ENCODE data around the gene PSMB8.
A peak's percentile ranks its signal among the peaks of the same experiment; 100 is the strongest.
"Not testable (repeated sequence)": the region's sequence is repeated elsewhere in the genome, so short reads cannot be mapped to it uniquely, and the experiment has no call there.

Gene PSMB8

DNA sequence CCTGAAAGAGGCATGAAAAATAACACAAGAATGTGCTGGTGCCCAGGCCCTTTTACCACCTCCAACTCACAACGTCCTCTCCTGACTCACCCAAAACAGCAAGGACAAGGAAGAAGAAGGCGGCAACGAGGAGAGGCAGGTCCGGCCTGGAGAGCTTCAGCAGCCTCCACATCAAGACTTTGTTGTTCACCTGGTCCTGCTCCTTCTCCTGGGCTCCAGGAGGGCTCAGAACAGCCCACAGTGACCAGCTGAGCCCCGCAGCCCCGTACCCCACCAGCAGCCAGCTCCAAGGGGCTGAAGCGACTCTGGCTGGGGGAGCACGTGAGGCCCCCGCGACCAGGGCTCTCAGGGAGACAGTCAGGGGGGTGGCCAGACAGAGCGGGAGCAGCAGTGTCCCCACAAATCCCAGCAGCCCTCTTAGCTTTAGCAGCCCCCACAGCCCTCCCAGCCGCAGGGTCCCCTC, 6.2 kb downstream of the PSMB8 start:
- no peak for DNase-seq (ENCODE audit: low spot score)

DNA sequence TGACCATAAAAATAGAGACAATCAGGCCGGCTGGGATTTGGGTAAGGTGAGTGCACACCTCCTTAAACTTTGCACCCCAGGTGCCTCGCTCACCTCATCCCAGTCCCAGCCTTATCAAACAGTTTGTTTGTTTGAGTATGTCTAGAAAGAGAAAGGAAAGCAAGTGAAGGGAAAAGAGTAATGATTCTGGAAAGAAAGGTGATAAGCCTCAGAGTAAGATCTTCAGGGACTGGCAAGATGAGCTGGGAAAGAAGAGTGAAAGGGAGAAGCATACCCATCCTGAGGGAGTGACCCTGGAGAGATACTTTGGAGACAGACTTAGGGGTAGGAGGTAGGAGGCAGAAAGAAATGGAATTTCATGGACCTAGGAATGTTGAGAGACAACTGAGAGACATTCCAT, 7.0 kb downstream of the PSMB8 start:
- DNase-seq (ENCODE audit: low spot score), result no peak

GRCh38 chr6:32835167-32835893, 8.5 kb downstream of the PSMB8 start:
- no peak for DNase-seq (ENCODE audit: low spot score)

DNA sequence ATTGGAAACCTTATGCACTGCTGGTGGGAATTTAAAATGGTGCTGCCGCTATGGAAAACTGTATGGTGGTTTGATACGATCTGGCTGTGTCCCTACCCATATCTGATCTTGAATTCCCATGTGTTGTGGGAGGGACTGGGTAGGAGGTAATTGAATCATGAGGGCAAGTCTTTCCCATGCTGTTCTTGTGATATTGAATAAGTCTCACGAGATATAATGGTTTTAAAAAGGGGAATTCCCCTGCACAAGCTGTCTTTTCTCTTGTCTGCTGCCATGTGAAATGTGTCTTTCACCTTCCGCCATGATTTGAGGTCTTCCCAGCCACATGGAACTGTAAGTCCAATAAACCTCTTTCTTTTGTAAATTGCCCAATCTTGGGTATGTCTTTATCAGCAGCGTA, 10.2 kb downstream of the PSMB8 start:
- DNase-seq (ENCODE audit: low spot score), result no peak

GRCh38 chr6:32832535-32832934, 11.3 kb downstream of the PSMB8 start:
- no peak for DNase-seq (ENCODE audit: low spot score)

DNA sequence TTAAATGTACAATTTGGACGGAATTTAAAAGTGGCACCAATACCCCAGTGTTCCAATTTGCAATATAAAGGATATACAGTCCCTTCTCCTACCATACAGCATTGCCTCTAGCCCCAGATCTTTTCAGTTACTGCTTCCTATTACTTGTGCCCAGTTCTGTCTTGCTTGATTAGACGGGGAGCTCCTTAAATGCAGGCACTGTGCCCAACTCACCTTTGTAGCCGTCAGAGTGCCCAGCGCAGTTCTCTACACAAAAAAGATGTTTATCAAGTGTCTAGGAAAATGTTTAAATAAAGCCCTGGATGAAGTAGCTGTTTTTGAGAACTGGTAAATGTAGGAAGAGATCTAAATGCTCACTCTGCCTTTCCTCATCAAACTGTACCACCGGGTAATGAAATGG, 12.9 kb downstream of the PSMB8 start:
- DNase-seq (ENCODE audit: low spot score), result no peak

GRCh38 chr6:32830017-32830416, 13.8 kb downstream of the PSMB8 start:
- no peak for DNase-seq (ENCODE audit: low spot score)

DNA sequence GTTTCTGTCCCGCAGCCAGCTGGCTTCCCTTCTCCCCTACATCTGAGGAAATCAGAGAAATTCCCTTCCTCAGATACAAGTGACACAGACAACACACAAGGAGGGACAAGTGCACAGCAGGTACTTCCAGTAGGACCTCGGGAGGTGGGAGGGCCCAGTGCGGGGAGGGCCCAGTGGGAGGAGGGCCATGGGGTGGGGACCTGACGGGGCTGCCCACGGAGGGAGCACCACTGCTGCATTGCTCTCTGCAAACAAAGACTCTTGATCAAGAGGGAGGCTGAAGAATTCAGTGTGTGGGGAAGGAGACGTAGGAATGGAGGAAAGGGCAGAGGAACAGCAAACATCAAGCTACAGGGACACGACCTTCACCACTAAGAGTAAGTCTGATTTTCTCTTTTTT, 14.4 kb downstream of the PSMB8 start:
- DNase-seq (ENCODE audit: low spot score), result no peak

DNA sequence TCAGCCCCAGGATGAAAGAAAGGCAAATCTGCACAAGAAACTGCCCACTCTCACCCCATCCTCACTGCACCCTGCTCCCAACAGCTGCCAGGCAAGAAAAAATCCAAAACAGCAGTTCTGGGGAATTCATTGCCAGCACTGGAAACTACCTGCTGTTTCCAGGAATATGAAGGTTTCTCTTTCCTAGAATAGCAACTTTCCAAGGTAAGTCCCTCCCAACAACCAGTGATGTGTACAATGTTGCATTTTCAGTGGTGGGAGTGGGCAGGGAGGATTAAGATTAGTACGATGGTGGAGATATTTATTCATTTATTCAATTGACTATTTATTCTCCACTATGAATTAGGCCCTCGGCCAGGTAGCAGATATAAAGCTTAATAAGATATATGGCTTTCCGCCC, 16.8 kb downstream of the PSMB8 start:
- no peak for DNase-seq (ENCODE audit: low spot score)

DNA sequence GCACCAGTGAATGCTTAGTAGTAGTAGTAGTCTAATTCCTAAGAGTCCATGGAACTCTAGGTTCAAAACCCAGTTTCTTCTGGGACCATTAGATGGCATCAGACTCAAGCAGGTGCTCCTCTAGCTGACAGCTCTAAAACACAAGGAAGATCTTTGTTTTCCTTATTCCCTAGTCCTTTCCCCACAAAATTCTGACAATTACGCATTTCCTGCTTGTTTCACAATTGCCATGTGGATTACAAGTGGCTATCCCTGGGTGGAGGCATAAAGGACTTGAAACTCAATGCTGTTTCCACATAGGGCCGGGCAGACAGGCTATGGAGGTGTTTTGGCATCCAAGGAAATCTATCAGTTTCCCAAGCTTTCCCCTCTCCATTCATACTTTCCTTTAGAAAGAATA, 17.9 kb downstream of the PSMB8 start:
- peak; percentile 65 for DNase-seq (ENCODE audit: low spot score)

GRCh38 chr6:32819729-32820128, 24.1 kb downstream of the PSMB8 start:
- no peak for DNase-seq (ENCODE audit: low spot score)

GRCh38 chr6:32818867-32819266, 25.0 kb downstream of the PSMB8 start:
- DNase-seq (ENCODE audit: low spot score), result no peak

DNA sequence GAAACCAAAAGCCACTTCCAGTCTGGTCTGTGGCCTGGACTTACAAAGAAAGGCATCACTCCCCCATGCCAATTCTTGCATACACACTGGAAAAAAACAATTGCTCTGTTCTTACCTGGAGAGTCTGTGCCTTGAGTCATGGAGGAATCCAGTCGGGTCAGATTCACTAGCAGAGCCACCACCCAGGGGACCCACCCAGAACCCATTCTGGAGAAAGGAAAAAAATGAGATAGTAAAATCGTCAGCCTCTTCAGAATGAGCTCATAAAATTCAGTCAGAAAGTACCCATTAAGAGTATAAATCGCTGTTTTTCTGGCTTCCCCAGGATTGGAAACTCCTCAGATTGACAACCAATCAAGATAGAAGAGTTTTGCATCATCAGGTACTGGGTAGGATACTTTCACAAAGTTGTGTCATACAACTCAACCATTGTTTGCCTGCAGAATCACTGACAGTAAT, 27.1 kb downstream of the PSMB8 start, which contains the start of gene HLA-DOB:
Gene HLA-DOB, minus strand, starts transcription at position 257 of the 459 bp plus-strand sequence. Its CDS starts 51 bp downstream, at position 206.
- peak; percentile 75 for DNase-seq (ENCODE audit: low spot score)

DNA sequence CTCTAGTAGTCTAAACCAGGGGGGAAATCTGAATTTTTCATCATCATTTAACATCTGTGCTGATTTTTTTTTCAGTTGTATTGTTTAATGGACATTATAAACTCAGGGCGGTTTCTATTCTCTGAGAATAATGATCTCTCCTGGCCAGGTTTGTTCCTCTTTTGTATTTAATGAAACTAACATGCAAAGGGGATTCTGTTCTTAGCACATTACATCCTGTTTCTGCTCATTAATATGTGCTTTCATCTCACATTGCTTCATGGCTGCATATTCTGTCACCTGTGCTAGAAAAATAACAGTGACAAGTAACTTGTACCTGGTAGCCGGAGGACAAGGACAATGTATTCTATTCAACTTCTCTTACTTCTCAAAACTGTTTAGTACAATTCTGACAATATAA, 27.9 kb downstream of the PSMB8 start:
- DNase-seq (ENCODE audit: low spot score), result no peak

GRCh38 chr6:32815115-32815514, 28.7 kb downstream of the PSMB8 start:
- DNase-seq (ENCODE audit: low spot score), result no peak

DNA sequence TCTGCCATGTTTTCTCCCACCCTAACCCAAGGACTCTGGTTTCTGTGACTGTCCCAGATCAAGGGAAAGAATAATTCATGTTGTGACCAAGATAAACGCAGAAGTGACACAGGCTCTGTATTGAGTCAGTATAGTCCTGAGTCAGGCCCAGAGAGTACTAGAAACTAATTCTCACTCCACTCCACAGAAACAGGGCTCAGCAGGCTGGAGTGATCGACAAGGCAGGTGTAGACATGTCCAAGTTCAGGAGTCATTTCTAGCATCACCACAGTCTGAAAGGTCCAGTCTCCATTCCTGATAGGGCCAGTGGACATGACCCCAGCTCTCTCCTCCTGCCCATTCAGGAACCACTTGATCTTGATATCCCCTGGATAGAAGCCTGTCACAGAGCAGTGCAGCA, 29.7 kb downstream of the PSMB8 start:
- no peak for DNase-seq (ENCODE audit: low spot score)

GRCh38 chr6:32809171-32809570, 34.7 kb downstream of the PSMB8 start:
- DNase-seq (ENCODE audit: low spot score), result no peak

DNA sequence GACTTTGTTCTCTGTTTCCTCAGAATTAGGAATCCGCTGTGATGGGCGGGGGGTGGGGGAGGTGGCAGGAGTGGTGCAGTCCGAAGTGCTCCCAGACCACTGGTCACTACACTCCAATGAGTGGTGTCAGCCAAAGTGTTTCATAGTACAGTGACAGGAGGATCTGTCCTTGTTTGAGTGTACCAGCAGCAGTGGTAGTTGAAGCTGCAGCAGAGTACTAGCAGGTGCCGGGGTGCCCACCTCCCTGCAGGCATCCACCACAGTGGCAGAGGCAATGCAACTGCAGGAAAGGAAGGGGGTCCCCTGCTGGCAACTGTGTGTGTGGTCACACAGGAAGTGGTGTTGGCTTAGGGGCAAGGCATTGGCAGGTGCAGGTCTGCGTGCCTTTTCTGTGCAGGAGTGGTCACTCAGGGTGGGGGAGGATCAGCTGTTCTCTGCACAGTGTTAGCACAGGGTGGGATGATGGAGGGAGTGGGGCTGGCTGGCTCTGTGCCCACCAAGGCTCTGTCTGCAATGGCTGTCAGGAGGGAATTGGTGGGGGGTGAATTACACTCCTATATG, 36.7 kb downstream of the PSMB8 start:
- no peak for DNase-seq (ENCODE audit: low spot score)

GRCh38 chr6:32805404-32805803, 38.4 kb downstream of the PSMB8 start:
- not testable (repeated sequence) for DNase-seq (ENCODE audit: low spot score)

DNA sequence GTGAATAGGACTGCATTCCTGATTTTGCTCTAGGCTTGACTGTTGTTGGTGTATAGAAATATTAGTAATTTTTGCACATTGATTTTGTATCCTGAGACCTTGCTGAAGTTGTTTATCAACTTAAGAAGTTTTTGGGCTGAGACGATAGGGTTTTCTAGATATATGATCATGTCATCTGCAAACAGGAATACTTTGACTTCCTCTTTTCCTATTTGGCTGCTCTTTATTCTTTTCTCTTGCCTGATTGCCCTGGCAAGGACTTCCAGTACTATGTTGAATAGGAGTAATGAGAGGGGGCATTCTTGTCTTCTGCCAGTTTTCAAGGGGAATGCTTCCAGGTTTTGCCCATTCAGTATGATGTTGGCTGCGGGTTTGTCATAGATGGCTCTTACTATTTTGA, 40.4 kb downstream of the PSMB8 start:
- no peak for DNase-seq (ENCODE audit: low spot score)

DNA sequence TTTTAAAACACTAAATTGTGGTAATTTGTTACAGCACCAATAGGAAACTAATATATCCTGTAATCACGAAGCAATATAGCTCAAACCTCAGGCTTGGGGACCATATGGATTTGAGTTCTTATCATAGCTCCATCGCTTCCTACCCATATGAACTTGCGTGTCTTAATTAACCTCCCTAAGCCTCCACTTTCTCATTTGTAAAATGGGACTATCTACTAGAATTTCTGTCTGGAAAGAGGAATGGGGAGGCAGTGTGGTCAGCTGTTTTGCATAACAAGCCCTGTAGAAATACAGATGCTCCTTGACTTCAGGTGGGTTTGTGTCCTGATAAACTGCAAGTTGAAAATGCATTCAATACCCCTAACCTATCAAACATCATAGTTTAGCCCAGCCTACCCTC, 44.1 kb downstream of the PSMB8 start:
- no peak for DNase-seq (ENCODE audit: low spot score)

- DNase-seq (ENCODE audit: low spot score), result no peak
Measured at GRCh38 chr6:32799168-32799567, 44.7 kb downstream of the PSMB8 start.

- DNase-seq (ENCODE audit: low spot score), result peak; percentile 68
Measured at GRCh38 chr6:32796848-32797776, 46.7 kb downstream of the PSMB8 start.

All from pons (tissue), 1 donor.